Activated naive CD8-positive, alpha-beta T cell treated with anti-CD3 and anti-CD28 coated beads, Interleukin-2, amount 50 U/mL, for 24 hours (primary cell): Measurements from ENCODE around the gene VSIR.

Experiments
- ATAC-seq: fragments of 150-1000 bp; cut with Tn5 transposase; one replicate; pipeline ENCODE4 v1.10.0; 2021
- DNase-seq: peaks from one replicate; pipeline ENCODE4 v3.0.0; 2021
- H3K27ac Mint-ChIP-seq: one replicate; pipeline ENCODE4 v1.8.0; 2021; ENCODE audit warnings: mild to moderate bottlenecking, mixed read lengths
- H3K27me3 Mint-ChIP-seq: one replicate; pipeline ENCODE4 v1.8.0; 2021; ENCODE audit warnings: mixed read lengths
- H3K36me3 Mint-ChIP-seq: one replicate; pipeline ENCODE4 v1.8.0; 2021; ENCODE audit warnings: low read depth, mixed read lengths
- H3K4me1 Mint-ChIP-seq: one replicate; pipeline ENCODE4 v1.8.0; 2021; ENCODE audit warnings: mixed read lengths
- H3K4me3 Mint-ChIP-seq: one replicate; pipeline ENCODE4 v1.8.0; 2021; ENCODE audit warnings: mild to moderate bottlenecking, moderate library complexity, mixed read lengths
- H3K9me3 Mint-ChIP-seq: one replicate; pipeline ENCODE4 v1.8.0; 2021; ENCODE audit warnings: mixed read lengths

The VSIR gene

DNA sequence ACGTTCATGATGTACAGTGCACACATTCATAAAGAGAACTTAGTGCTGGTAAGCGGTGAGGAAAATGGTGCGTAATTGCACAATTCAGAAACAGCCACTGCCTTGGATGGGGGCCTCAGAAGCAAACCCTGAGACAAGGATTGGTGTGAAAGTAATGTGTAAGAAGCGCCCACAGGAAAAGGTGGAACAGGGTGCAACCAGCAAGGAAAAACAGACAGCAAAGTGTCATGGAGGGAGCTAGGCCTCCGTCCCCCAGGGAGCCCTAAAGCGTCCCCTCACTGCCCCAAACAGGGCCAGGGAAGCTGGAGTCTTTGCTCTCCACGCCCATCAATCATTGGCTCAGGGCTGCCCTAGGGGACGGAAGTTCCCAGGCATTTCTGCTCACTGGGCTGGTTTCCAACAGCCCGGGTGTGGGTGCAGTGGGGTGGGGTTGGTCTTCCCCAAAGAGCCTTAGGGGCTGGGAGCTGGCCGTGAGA, 44.1 kb downstream of the VSIR start:
- ATAC-seq (no peak), DNase-seq (no peak)
- Mint-ChIP-seq H3K9me3 (no peaks in the 10 kb centered on the region), H3K27me3 (peaks cover 1% of the 10 kb centered on the region), H3K36me3 (peaks cover 4% of the 10 kb centered on the region), H3K4me3 (peak overlapping the region; percentile 10), H3K27ac (peak overlapping the region; percentile 94), H3K4me1 (peaks cover 98% of the 10 kb centered on the region)

DNA sequence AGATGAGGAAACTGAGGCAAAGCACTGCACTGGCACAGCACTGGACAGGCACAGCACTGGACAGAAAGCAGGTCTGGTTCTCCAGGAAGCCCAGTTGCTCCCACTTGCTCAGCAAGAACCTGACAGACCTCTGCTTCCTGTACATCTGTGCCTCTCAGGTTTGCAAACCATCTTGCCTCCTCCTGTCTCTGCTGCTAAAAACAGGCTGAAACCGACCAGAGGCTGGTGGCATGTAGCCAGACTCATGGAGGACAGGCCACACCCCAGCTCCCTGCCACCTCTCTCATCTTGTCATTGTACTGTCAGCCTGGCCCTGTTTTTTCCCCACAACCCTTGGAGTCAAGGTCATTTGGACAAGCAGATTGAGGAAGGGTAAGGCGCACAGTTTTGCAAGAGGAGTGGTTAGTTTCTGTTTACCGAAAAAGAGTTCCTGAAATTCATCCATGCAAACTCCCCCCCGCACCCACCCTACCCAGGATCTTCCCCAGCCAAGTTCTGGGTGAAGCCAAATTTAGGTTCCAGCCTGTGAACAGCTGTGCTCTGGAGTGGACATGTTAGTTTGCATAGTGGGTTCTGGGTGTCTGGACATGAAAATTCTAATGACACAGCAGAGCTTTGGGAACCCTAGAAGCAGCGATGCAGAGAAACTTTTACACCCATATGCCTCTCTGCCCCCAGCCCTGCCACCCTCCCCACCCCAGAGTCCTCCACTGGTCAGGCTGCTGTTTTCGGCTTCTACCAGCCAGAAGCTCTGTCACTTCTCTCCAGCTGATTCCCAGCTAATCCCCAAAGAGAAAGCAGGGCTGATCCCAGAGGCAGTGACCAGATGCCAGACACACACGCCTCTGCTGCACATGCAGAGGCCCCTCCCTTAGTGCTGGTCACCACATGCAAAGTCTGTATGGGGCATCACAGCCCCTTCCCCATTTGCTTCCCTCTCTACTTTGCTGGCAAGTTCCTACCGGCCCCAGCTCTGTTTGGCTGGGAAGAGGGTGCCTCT, 45.3 kb downstream of the VSIR start:
- H3K27ac Mint-ChIP-seq = peak overlapping the region; percentile 94
- H3K36me3 Mint-ChIP-seq = no peaks in the 10 kb centered on the region
- H3K4me3 Mint-ChIP-seq = peak overlapping the region; percentile 42
- DNase-seq (no peak), ATAC-seq (no peak)
- H3K4me1 Mint-ChIP-seq = peaks cover 97% of the 10 kb centered on the region
- no peaks in the 10 kb centered on the region for H3K9me3 Mint-ChIP-seq
- peaks cover 1% of the 10 kb centered on the region for H3K27me3 Mint-ChIP-seq

DNA sequence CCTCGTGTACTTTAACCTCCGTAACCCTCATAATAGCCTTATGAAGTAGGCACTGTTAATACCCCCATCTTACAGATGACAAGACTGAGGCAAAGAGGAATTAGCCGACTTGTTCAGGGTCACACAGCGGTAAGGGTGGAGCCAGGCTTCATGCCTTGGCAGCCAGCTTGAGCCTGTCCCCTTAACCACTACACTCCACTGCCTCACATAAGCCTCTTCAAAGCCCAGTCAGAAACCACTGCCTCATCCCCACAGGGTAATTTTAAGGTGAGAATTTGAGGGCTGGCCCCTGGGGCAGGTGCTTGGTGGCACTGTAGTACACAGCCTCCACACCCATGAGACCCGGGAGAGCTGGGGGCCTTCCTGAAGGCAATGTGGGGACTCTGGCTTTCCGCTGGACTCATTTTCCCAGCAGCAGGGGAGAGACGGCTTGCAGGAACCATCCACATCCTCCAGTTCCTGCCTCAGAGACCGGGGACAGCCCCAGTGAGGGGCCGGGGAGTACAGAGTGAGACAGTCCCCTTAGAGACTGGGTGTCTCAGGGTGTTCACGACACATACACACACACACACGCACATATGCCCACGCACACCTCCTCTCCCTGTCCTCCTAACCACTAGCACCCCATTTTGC, 46.1 kb downstream of the VSIR start:
- Mint-ChIP-seq H3K4me1 (peaks cover 96% of the 10 kb centered on the region), H3K36me3 (no peaks in the 10 kb centered on the region), H3K4me3 (peak overlapping the region; percentile 42), H3K27me3 (peaks cover 1% of the 10 kb centered on the region), H3K27ac (peak overlapping the region; percentile 94), H3K9me3 (no peaks in the 10 kb centered on the region)
- DNase-seq (peak; percentile 72), ATAC-seq (peak; percentile 39)

DNA sequence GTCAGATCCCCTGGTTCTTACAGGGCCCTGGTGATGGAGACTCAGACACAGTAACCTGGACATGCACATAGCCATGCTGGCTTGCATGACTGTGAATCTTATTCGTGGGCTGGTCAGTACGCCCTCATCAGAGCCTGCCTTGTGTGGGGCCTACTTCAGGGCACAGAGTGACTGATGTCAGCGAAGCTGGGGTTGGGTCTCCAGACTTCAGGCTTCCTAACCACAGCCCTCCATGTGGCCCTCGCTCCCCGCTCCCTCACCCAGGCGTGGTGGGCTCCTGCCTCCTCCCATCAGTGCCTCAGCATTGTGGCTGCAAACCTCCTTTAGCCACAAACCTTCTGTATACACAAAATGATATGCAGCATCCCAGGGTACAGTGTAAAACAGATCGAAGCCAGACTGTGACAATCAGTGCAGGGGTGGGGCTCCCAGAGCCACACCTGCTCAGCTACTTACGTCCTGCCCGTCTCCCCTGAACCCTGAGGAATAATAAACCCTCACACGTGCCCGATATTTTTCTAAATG, 46.7 kb downstream of the VSIR start:
- H3K4me1 Mint-ChIP-seq = peaks cover 90% of the 10 kb centered on the region
- ATAC-seq = peak; percentile 46
- peaks cover 1% of the 10 kb centered on the region for H3K27me3 Mint-ChIP-seq
- peak overlapping the region; percentile 42 for H3K4me3 Mint-ChIP-seq
- H3K9me3 Mint-ChIP-seq = no peaks in the 10 kb centered on the region
- peak overlapping the region; percentile 94 for H3K27ac Mint-ChIP-seq
- peak; percentile 73 for DNase-seq
- H3K36me3 Mint-ChIP-seq = no peaks in the 10 kb centered on the region

DNA sequence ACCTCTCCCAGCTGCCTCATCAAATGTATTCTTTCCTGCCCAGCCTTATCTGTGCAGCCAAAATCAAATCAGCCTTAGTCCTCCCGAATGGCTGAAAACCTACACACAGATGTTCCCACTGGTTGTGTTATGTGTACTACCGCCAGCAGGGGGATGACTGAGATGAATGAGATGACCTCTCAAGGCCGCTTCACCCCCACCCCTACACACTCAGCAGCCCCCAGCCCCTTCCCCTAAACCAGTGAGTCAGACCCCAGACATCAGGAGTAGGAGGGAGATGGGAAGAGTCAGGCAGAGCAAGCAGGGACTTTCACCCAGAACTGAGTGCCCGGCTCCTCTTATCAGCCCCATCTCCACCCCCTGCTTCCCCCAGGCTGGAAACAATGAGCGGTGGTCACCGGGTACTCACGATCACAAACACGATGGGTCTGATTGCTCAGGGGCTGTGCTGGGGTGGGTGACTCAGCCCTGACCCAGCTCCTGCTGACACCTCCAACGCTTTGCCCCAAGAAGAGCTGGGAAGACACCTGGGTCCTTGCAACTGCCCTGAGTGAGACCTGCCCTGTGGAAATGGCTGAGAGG, 47.2 kb downstream of the VSIR start:
- H3K4me3 Mint-ChIP-seq = peak overlapping the region; percentile 42
- peak; percentile 85 for DNase-seq
- H3K27ac Mint-ChIP-seq = peak overlapping the region; percentile 94
- ATAC-seq = peak; percentile 77
- peaks cover 1% of the 10 kb centered on the region for H3K27me3 Mint-ChIP-seq
- H3K9me3 Mint-ChIP-seq = no peaks in the 10 kb centered on the region
- no peaks in the 10 kb centered on the region for H3K36me3 Mint-ChIP-seq
- peaks cover 85% of the 10 kb centered on the region for H3K4me1 Mint-ChIP-seq

DNA sequence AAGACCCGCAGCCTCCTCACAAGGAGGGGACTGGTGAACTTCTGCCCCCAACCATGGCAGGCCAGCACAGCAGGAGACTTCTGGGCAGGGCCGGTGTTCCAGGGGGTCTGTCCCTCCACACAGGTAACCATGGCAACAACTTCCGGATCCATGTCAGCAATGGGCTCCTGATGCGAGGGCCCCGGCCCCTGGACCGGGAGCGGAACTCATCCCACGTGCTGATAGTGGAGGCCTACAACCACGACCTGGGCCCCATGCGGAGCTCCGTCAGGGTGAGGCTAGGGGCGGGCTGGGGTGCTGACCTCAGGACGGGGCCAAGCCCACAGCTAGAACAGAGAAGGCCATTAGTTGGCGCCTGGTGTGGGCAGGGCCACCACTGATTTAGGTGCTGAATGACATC, 48.1 kb downstream of the VSIR start:
- Mint-ChIP-seq H3K36me3 (no peaks in the 10 kb centered on the region), H3K27me3 (peaks cover 1% of the 10 kb centered on the region), H3K9me3 (no peaks in the 10 kb centered on the region), H3K27ac (peak overlapping the region; percentile 94), H3K4me3 (no peak overlapping the region), H3K4me1 (peaks cover 76% of the 10 kb centered on the region)
- DNase-seq = no peak
- ATAC-seq = no peak

DNA sequence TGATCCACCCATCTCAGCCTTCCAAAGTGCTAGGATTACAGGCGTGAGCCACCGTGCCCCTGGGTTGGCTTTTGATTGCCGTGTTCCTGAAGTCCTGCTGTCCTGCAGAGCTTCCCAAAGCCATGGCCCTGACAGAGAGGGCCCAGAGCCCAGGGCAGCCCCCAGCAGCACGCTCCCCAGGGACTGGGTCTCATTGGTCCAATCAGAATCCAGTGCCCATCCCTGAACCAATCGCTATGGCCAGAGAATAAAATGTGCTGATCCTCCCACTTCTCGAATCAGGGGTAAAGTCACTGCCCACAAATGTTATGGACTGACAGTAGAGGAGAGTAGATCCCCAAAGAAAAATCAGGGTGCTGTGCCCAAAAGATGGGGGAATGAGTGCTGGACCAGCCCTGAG, 48.8 kb downstream of the VSIR start:
- H3K4me1 Mint-ChIP-seq = peaks cover 71% of the 10 kb centered on the region
- H3K36me3 Mint-ChIP-seq = no peaks in the 10 kb centered on the region
- peak overlapping the region; percentile 17 for H3K4me3 Mint-ChIP-seq
- no peaks in the 10 kb centered on the region for H3K9me3 Mint-ChIP-seq
- no peak for DNase-seq
- peaks cover 1% of the 10 kb centered on the region for H3K27me3 Mint-ChIP-seq
- no peak for ATAC-seq
- peak overlapping the region; percentile 94 for H3K27ac Mint-ChIP-seq

DNA sequence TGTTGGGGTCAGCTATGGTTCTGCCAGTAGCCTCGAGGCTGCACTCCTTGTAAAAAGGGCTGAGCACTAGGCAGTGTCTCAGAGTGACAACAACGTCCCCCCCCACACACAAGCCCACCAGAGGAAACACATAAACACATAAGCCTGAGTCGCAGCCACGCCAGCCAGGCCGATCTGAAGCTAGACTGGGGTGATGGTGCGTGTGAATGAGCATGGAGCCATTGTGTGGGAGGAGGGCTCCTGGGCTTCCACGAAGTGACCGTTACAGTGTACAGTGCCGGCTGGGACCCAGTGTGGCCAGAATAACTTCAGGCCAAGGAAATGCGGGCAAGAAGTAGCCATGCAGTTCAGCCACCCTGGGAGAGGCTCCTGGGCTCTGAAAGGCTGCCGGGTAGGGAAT, 50.0 kb downstream of the VSIR start:
- H3K36me3 Mint-ChIP-seq = no peaks in the 10 kb centered on the region
- peak overlapping the region; percentile 82 for H3K27ac Mint-ChIP-seq
- no peak overlapping the region for H3K4me3 Mint-ChIP-seq
- H3K4me1 Mint-ChIP-seq = peaks cover 58% of the 10 kb centered on the region
- H3K9me3 Mint-ChIP-seq = no peaks in the 10 kb centered on the region
- peaks cover 1% of the 10 kb centered on the region for H3K27me3 Mint-ChIP-seq
- DNase-seq (no peak), ATAC-seq (no peak)

DNA sequence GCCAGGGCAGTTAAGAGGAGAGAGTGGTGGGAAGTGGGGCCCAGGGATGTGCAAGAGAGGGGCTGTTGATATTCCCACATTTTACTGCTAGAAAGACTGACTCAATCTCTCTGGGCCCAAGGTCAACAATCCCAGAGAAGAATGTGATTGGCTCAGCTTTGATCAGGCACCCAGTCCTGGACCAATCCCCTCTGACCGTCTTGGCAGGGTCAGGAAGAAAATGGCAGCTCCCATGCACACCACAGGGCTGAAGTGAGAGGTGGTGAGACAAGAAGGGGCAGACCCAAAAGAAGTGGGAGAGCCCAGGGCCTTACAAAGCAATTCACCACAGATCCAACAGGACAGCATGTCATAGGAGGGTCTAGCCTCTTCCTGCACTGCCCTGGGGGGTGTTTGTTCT, 50.5 kb downstream of the VSIR start:
- H3K4me3 Mint-ChIP-seq = no peak overlapping the region
- no peak for ATAC-seq
- DNase-seq = no peak
- peak overlapping the region; percentile 82 for H3K27ac Mint-ChIP-seq
- H3K27me3 Mint-ChIP-seq = peaks cover 1% of the 10 kb centered on the region
- H3K9me3 Mint-ChIP-seq = no peaks in the 10 kb centered on the region
- no peaks in the 10 kb centered on the region for H3K36me3 Mint-ChIP-seq
- H3K4me1 Mint-ChIP-seq = peaks cover 54% of the 10 kb centered on the region

DNA sequence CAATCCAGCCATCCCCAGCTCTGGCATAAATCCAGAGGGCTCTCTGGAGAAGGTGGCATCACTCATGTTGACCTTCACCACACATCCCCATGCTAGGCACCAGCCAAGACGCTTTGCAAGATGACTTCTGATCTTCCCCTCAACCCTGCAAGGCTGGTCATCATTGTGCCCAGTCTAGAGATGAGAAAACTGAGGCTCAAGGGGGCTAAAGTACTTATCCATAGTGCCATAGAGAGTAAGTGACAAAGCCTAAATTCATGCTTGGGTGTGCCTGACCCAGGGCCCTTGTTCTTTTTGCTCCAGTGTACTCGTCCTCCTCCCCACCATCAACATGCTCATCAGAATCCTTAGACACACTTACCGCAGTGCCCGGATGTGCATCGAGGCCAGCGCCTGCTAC, 52.0 kb downstream of the VSIR start:
- H3K4me1 Mint-ChIP-seq = peaks cover 42% of the 10 kb centered on the region
- DNase-seq = no peak
- H3K9me3 Mint-ChIP-seq = no peaks in the 10 kb centered on the region
- H3K27ac Mint-ChIP-seq = no peak overlapping the region
- H3K36me3 Mint-ChIP-seq = no peaks in the 10 kb centered on the region
- no peaks in the 10 kb centered on the region for H3K27me3 Mint-ChIP-seq
- H3K4me3 Mint-ChIP-seq = no peak overlapping the region
- ATAC-seq = no peak

DNA sequence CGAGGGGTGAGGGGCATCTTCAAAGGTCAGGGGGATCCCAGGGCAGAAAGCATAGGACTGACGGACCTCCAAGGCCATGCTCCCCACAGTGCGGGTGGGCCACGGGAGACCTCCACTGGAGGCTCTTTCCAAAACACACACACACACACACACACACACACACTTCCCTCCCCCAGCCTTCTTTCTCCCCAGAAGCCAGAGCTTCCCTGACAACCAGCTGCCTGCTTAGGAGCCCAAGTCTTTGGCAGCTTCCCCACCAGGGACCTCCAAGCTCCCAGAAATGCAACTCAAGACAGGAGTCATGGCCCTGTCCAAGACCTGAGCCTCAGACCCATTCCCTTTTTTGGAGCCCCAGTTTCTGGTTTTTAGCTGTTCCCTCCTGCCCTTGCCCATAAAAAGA, 53.0 kb downstream of the VSIR start:
- H3K27ac Mint-ChIP-seq = no peak overlapping the region
- no peaks in the 10 kb centered on the region for H3K36me3 Mint-ChIP-seq
- H3K9me3 Mint-ChIP-seq = no peaks in the 10 kb centered on the region
- H3K27me3 Mint-ChIP-seq = no peaks in the 10 kb centered on the region
- no peak for ATAC-seq
- peaks cover 41% of the 10 kb centered on the region for H3K4me1 Mint-ChIP-seq
- no peak for DNase-seq
- no peak overlapping the region for H3K4me3 Mint-ChIP-seq

DNA sequence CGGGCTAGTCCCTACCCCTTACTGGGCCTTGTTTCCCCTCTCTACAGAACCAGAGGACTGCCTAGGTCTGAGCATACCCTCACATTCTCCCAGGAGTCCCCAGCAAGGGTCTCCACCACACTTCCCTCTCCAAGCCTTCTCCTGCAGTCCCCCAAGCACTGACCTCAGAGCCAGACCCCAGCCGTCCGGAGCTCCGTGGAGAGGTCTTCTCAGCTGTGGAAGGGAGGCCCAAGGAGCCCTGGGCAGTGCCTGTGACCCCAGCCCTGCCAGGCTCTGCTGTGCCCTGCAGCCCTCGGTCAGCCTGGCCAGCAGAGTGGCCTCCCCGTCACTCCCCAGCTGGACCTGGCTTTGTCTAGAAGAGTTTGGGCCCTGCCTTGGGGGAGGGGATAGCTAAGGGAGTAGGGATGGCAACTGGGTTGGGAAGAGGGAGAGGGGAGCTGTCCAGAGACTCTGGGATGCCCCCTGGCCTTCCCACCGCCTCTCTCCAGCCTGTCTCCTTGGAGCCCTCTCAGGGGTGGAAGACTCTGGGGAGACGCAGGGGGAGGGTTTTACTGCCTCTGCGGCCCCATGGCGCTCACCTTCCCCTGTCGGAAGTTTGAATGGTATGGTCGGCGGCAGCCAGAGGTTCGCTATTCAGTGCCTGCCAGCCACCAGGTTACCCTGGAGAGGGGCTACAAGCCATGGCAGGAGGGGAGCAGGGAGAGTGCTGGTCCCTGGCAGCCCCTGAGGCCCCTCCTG, 53.7 kb downstream of the VSIR start, which contains the start of gene C10orf105:
Gene C10orf105, minus strand, starts transcription at position 315 of the 738 bp plus-strand sequence. CDS start 3,441 bp downstream, outside the sequence.
- Mint-ChIP-seq H3K9me3 (no peaks in the 10 kb centered on the region), H3K36me3 (no peaks in the 10 kb centered on the region), H3K27ac (no peak within 1 kb of the TSS), H3K27me3 (no peaks in the 10 kb centered on the region), H3K4me1 (peaks cover 39% of the 10 kb centered on the region), H3K4me3 (no peak within 1 kb of the TSS)
- DNase-seq (no peak), ATAC-seq (no peak)

DNA sequence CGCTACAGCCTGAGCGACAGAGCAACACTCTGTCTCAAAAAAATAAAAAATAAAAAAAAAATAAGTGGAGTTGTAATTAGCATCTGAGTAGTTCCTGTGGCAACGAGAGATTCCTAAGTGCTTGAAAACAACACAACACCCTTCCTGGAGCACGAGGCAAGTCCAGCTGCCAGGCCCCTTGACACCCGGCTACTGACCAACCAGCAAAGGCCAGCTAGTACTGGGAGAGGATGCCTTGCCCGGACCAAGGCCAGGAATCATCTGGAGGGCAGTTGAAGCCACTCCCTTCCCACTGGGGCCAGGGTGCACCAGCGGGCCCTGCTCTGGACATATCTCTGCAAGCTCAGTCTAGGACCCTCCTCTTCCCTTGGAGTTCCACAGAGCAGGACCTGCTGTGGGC, 54.3 kb downstream of the VSIR start:
- Mint-ChIP-seq H3K27me3 (no peaks in the 10 kb centered on the region), H3K36me3 (no peaks in the 10 kb centered on the region), H3K9me3 (no peaks in the 10 kb centered on the region), H3K4me3 (no peak overlapping the region), H3K4me1 (peaks cover 40% of the 10 kb centered on the region), H3K27ac (no peak overlapping the region)
- ATAC-seq (no peak), DNase-seq (no peak)

DNA sequence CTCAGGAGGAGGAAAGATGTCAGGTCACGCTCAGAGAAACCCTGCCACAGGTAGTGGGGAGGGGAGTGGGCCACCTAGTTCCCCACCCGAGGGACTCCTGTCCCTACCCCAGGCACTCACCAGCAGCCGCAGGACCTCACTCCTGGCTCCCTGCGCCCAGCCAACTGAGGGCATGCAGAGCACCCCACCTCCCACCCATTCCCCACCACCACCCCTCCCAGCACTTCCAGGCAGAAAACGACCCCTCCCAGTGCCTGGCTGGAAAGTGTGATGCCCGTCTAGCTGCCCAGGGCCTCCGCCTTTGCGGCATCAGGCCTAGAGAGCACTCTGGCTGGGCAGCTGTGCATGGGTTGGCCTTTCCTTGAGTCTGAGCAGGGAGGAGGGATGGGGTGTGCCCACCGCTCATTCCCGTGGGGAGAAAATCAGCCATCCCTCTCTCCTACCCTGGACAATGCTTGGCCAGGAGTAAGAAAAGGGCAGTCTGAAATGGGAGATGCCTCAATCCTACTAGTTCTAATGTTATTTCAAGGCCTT, 55.1 kb downstream of the VSIR start:
- Mint-ChIP-seq H3K4me1 (peaks cover 40% of the 10 kb centered on the region), H3K27ac (no peak overlapping the region), H3K4me3 (no peak overlapping the region), H3K27me3 (no peaks in the 10 kb centered on the region), H3K9me3 (no peaks in the 10 kb centered on the region), H3K36me3 (no peaks in the 10 kb centered on the region)
- DNase-seq = no peak
- ATAC-seq = no peak
